Motor neuron (in vitro differentiated cells): ENCODE data around the gene MFRP. TPM values are rescaled to one million over a fixed set of nuclear protein-coding genes. Genes with fewer than 3 reads are reported as not detected.

Experiments
- ATAC-seq, 8 experiments: fragments of 200-7000 bp; cut with Tn5 transposase; replicated peaks in 6 of 8; 2 replicates each; pipeline ENCODE4 v1.8.0; 2021; ENCODE audit warnings: mild to moderate bottlenecking in 8 of 8, moderate library complexity in 8 of 8
- H3K27ac ChIP-seq, 2 donors: fragments of 250-450 bp; sonication (Bioruptor Pico); 2 replicates each; pipeline ENCODE4 v1.9.0; 2021; ENCODE audit warnings: antibody characterized with exemption in 2 of 2, mild to moderate bottlenecking in 2 of 2, moderate library complexity in 1 of 2
- H3K4me1 ChIP-seq, 2 donors: fragments of 250-450 bp; sonication (Bioruptor Pico); replicated peaks in 1 of 2; 2 replicates each; pipeline ENCODE4 v1.6.1; 2021; ENCODE audit warnings: antibody characterized with exemption in 2 of 2, mild to moderate bottlenecking in 2 of 2, moderate library complexity in 1 of 2
- H3K4me3 ChIP-seq, 5 donors: fragments of 250-450 bp; sonication (Bioruptor Pico); 2 replicates each; pipeline ENCODE4 v1.9.0; 2021; ENCODE audit warnings: antibody characterized with exemption in 5 of 5, mild to moderate bottlenecking in 5 of 5, moderate library complexity in 4 of 5
- WGBS, 10 experiments: fragments of 450-650 bp; shearing (Covaris generic); methylation state at CpG; one replicate each; pipeline ENCODE4 v1.0.0; 2022; 5-methylcytosine and 5-hydroxymethylcytosine counted together
- in situ Hi-C, 9 experiments: fragments of 400-800 bp; cut with MboI; loops; one replicate each; pipeline ENCODE4 v1.15.0; 2021; ENCODE audit warnings: low sequenced_read_pairs in 9 of 9, low pct_unique_long_range_greater_than_20kb in 2 of 9; ENCODE audit not compliant: unreplicated experiment in 9 of 9
- total RNA-seq, 8 experiments: library from RNA; unstranded; fragments of 300-600 nt; gene quantifications; 2 replicates each; pipeline versions ENCODE4 v1.2.3 to v1.2.4, GENCODE V29; 2022

The MFRP gene
- total RNA-seq, 8 experiments from 2014 or later = 0.05 to 0.62 (median 0.12) TPM; not detected in 2

DNA sequence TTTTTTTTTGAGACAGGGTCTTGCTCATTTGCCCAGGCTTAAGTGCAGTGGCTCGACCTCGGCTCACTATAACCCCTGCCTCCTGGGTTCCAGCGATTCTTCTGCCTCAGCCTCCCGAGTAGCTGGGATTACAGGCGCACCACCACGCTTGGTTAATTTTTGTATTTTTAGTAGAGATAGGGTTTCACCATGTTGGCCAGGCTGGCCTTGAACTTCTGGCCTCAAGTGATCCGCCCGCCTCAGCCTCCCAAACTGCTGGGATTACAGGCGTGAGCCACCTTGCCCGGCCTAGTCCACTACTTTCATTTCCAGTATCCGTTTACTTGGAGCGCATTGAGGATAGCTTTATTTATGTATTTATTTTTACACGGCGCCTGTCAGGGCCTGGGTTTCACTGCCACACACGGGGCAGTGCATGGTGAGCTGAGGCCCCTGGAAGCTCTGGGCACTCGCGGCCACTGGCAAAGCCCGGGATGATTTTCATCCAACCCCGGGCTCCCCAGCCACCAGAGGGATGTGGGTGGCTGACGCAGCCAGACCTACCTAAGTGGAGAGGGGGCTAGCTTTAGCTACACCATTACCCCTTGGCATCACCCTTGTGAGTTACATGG lies 23.5 kb downstream of the MFRP start:
- Histone ChIP-seq H3K4me1 (peaks cover 33 to 40% of the 10 kb centered on the region in 2 donors), H3K4me3 (no peak overlapping the region), H3K27ac (no peak overlapping the region)
- ATAC-seq = no peak
- in situ Hi-C loops = no loop called here
- WGBS, 10 experiments = 30 to 100% (median 90%) methylated on average over 1 to 15 of the region's 20 CpGs; no CpG with 5 or more reads in 2 of the 10 experiments

- H3K27ac ChIP-seq = no peak overlapping the region
- WGBS, 10 experiments = 30 to 100% (median 96%) methylated on average over 1 to 6 of the region's 6 CpGs; no CpG with 5 or more reads in 1 of the 10 experiments
- in situ Hi-C loops = no loop called here
- peaks cover 39 to 46% of the 10 kb centered on the region in 2 donors for H3K4me1 ChIP-seq
- H3K4me3 ChIP-seq = no peak overlapping the region
- ATAC-seq = no peak
Measured at GRCh38 chr11:119322360-119322739, 24.2 kb downstream of the MFRP start.

GRCh38 chr11:119320776-119321524 lies 25.6 kb downstream of the MFRP start:
- no CpG with 5 or more reads among the region's 60 CpGs for WGBS, 10 experiments
- Histone ChIP-seq H3K4me3 (peak overlapping the region in 4 of 5 donors; percentile 1 to 18 (median 14)), H3K4me1 (peaks cover 43 to 51% of the 10 kb centered on the region in 2 donors), H3K27ac (peak overlapping the region; percentile 23 to 55)
- peak in 7 of 8 experiments; percentile 14 to 80 (median 44) for ATAC-seq
- in situ Hi-C loops = no loop called here

GRCh38 chr11:119320240-119320775 lies 26.2 kb downstream of the MFRP start:
- Histone ChIP-seq H3K4me1 (peaks cover 49 to 57% of the 10 kb centered on the region in 2 donors), H3K27ac (peak overlapping the region; percentile 1 to 23), H3K4me3 (peak overlapping the region in 3 of 5 donors; percentile 1 to 18 (median 18))
- WGBS, 10 experiments = 10 to 80% methylated on average over 1 to 2 of the region's 17 CpGs; no CpG with 5 or more reads in 8 of the 10 experiments
- peak in 4 of 8 experiments; percentile 3 to 20 (median 10) for ATAC-seq
- in situ Hi-C loops = no loop called here

GRCh38 chr11:119319700-119320239 lies 26.7 kb downstream of the MFRP start:
- WGBS, 10 experiments = 43 to 67% (median 61%) methylated on average over 1 to 3 of the region's 11 CpGs; no CpG with 5 or more reads in 7 of the 10 experiments
- in situ Hi-C loops = no loop called here
- ATAC-seq = no peak
- Histone ChIP-seq H3K27ac (no peak overlapping the region), H3K4me1 (peaks cover 53 to 60% of the 10 kb centered on the region in 2 donors), H3K4me3 (no peak overlapping the region)

DNA sequence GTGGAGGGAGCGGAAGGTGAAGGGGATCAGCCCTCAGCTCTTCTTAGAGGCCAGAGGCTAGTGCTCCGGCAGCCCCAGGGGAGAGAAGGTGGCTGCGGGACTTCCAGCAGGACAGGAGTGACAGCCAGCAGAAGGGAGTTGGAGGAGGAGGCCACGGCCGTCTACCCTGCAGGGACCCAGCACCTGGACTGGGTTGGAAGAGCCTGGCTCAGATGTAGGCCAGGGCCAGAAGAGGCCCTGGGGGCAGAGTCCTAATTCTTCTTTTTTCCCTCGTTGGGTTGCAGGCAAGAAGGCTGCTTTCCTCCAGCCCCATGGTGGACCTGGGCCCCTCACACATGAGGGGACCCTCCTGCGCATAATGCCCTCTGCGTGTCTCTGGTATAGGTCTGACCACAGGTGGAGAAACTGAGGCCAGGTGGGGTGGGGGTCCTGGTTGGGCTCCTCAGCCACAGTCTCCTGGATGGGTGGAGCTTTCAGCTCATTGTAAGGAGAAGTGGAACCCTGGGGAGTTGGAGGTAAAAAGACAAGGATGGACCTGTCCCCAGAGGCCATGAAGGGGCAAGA lies 27.3 kb downstream of the MFRP start:
- ATAC-seq = no peak
- H3K4me3 ChIP-seq = no peak overlapping the region
- peaks cover 53 to 60% of the 10 kb centered on the region in 2 donors for H3K4me1 ChIP-seq
- no peak overlapping the region for H3K27ac ChIP-seq
- WGBS, 10 experiments = 60 to 100% (median 95%) methylated on average over 1 to 2 of the region's 8 CpGs; no CpG with 5 or more reads in 6 of the 10 experiments
- in situ Hi-C loops = no loop called here

DNA sequence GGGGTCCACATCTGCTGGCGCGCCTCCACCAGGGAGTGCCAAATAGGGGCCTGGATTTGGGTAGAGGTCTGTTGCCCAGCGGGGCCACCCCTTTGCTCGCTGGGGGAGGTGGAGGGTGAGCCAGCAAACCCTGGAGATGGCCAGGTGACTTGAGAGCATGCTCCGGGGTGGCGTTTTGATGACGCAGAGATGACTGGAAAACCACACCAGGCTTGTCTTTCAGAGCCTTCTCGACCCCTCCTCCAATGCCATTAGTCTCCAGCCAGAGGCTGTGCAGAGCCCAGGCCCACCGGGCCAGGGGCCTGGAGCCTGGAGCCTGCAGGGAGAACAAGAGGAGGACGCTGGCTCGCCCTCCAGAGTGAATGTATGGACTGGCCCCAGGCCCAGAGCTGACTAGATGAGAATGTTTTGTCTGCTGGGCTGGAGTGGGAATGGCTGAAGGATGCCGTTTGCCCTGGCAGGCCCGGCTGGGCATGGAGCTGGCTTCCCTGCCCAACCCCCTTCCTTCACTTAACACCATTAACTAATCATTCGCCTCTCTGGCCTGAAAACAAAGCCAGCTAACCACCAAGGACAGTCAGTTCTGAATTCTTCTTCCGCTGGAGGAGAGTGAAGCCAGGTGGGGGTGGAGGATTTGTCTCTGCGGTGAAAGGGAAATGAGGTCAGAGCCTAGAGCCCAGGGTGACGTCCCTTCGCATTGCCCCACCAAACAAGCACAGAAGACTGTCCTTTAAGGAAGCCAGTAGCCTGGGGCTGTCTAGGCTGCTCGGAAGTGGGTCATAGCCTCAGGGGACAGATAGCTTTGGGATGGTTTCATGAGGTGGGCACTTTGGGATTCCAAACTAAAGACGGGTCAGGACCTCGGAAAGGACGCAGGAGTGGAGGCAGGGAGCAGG lies 28.0 kb downstream of the MFRP start:
- WGBS, 10 experiments = 27 to 80% (median 63%) methylated on average over 2 to 15 of the region's 22 CpGs; no CpG with 5 or more reads in 2 of the 10 experiments
- no peak for ATAC-seq
- Histone ChIP-seq H3K27ac (no peak overlapping the region), H3K4me1 (peaks cover 50 to 55% of the 10 kb centered on the region in 2 donors), H3K4me3 (no peak overlapping the region)
- in situ Hi-C loops = no loop called here

GRCh38 chr11:119317592-119318239 lies 28.8 kb downstream of the MFRP start:
- H3K27ac ChIP-seq = no peak overlapping the region
- no peak for ATAC-seq
- H3K4me1 ChIP-seq = peaks cover 50 to 55% of the 10 kb centered on the region in 2 donors
- 23 to 100% (median 65%) methylated on average over 1 to 8 of the region's 14 CpGs; no CpG with 5 or more reads in 2 of the 10 experiments for WGBS, 10 experiments
- peak overlapping the region in 2 of 5 donors; percentile 53 to 81 for H3K4me3 ChIP-seq
- in situ Hi-C loops = no loop called here

DNA sequence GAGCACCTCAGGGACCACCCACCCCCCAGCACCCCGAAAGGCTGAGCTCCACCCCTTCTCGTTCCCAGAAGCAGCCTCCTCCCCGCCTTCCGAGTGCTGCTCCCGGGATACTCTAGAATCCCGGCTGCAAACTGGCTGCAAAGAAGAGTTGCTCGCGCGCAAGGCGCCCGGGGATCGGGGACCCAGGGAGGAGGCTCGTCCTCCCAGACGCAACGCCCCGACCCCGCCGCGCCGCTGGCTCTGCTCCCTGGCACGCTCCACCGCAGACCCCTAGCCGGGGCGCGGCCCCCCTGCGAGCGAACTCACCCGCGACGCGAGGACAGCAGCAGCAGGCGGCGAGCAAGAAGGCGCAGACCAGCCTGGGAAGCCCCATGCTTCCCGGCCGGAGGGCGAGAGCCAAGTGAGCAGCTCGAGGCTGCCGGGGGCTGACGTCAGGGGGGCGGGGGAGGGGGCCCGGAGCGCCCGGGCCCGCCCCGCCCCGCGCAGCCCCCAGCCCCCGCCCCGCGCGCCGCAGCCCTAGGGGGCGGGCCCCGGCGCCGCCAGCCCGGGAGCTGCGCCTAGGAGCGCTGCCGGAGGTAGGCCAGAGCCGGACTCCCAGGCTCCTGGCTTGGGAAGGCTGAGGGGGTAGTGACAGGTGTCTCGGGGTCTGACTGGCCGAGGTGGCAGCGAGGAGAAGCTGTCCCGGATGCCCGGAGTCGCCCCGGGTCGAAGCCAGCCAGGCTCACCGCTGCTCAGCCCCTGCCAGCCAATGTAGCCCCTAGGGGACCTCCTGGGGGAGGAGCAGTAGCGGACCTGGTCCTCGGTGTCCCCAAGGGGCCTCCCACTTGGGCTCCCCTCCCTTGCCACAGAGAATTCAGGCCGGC lies 29.5 kb downstream of the MFRP start, which contains the start of gene MCAM:
TSS of gene MCAM (minus strand) at position 402 of the 863 bp plus-strand sequence. CDS start at position 373, 29 bp downstream.
- peaks cover 50 to 55% of the 10 kb centered on the region in 2 donors for H3K4me1 ChIP-seq

DNA sequence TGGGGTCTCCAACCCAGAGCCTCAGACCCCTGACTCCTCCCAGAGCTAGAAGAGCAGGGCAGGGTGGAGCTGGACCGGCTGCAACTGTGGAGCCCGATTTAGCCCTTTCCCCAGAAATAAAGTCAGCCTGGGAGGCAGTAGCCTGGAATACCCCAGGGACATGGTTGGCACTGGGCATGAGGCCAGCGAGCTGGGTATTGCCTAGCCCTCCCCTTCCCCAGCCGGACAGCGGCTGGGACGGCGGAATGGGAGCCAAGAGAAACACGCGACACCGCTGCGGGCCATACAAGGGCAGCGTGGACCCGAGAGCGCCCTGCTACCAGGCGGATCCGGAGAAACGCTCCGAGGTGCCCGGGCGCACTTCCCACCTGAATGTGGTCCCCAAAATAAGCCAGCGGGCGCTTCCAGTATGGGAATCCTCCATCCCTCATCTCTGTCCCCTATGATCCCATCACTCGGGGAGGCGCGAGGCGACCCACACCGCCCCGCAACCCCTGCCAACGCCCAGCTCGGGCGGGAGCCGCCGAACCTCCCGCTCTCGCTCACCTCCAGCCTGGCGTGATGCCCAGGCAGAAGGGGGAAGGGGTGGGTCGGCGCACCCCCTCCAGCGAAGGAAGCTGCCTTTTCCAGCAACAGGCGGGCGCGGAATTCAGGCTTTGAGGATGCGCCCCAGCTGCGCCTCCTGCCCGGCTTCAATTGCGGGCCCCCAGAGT lies 30.3 kb downstream of the MFRP start:
- ATAC-seq = peak in 6 of 8 experiments; percentile 0 to 31 (median 7)
- Histone ChIP-seq H3K4me1 (peaks cover 46 to 52% of the 10 kb centered on the region in 2 donors), H3K27ac (no peak overlapping the region), H3K4me3 (peak overlapping the region; percentile 32 to 81 (median 38))
- WGBS, 10 experiments = 0 to 3% (median 0%) methylated on average over 1 to 5 of the region's 46 CpGs; no CpG with 5 or more reads in 5 of the 10 experiments
- in situ Hi-C loops = no loop called here

More for the DNA sequence above, 29.5 kb downstream of the MFRP start, which contains the start of gene MCAM:
- 0 to 60% (median 6%) methylated on average over 1 to 10 of the region's 74 CpGs; no CpG with 5 or more reads in 7 of the 10 experiments for WGBS, 10 experiments
- no peak within 1 kb of the TSS for H3K27ac ChIP-seq
- peak; percentile 4 to 77 (median 67) for ATAC-seq
- in situ Hi-C loops = no loop called here
- peak within 1 kb of the TSS; percentile 32 to 81 (median 38) for H3K4me3 ChIP-seq
